T-helper 1 cell treated with Interleukin-12 subunit alpha and Interleukin-12 subunit beta and Interleukin-4 antibody, amounts not matched to agents 30 μg/mL and 1 μg/mL, for 36 hours (primary cell): Measurements from ENCODE around the gene PRRT2.
"Not testable (repeated sequence)": the region's sequence is repeated elsewhere in the genome, so short reads cannot be mapped to it uniquely, and the experiment has no call there.

Source experiments
- H3K27ac Mint-ChIP-seq: one replicate; pipeline ENCODE4 v1.8.0; 2021; ENCODE audit warnings: mild to moderate bottlenecking, mixed read lengths
- H3K27me3 Mint-ChIP-seq: one replicate; pipeline ENCODE4 v1.8.0; 2021; ENCODE audit warnings: low read depth, mixed read lengths
- H3K36me3 Mint-ChIP-seq: one replicate; pipeline ENCODE4 v1.8.0; 2021; ENCODE audit warnings: low read depth, mixed read lengths
- H3K4me1 Mint-ChIP-seq: one replicate; pipeline ENCODE4 v1.8.0; 2021; ENCODE audit warnings: low read depth, mixed read lengths
- H3K4me3 Mint-ChIP-seq: one replicate; pipeline ENCODE4 v1.8.0; 2021; ENCODE audit warnings: mild to moderate bottlenecking, moderate library complexity, mixed read lengths
- H3K9me3 Mint-ChIP-seq: one replicate; pipeline ENCODE4 v1.8.0; 2021; ENCODE audit warnings: mixed read lengths

PRRT2 gene

GRCh38 chr16:29784157-29784556 lies 27.8 kb upstream of the PRRT2 start:
- Mint-ChIP-seq H3K27ac (no peak overlapping the region), H3K4me1 (peaks cover 15% of the 10 kb centered on the region), H3K27me3 (peaks cover 10% of the 10 kb centered on the region), H3K36me3 (no peaks in the 10 kb centered on the region), H3K9me3 (no peaks in the 10 kb centered on the region), H3K4me3 (no peak overlapping the region)

GRCh38 chr16:29784901-29785500 lies 27.0 kb upstream of the PRRT2 start:
- peaks cover 15% of the 10 kb centered on the region for H3K4me1 Mint-ChIP-seq
- H3K36me3 Mint-ChIP-seq, result no peaks in the 10 kb centered on the region
- H3K27me3 Mint-ChIP-seq, result peaks cover 3% of the 10 kb centered on the region
- H3K9me3 Mint-ChIP-seq, result no peaks in the 10 kb centered on the region
- peak overlapping the region; percentile 42 for H3K4me3 Mint-ChIP-seq
- H3K27ac Mint-ChIP-seq, result no peak overlapping the region

GRCh38 chr16:29787155-29787554 lies 24.8 kb upstream of the PRRT2 start:
- H3K9me3 Mint-ChIP-seq, H3K27me3 Mint-ChIP-seq, H3K27ac Mint-ChIP-seq, H3K4me3 Mint-ChIP-seq, H3K36me3 Mint-ChIP-seq: not testable (repeated sequence)
- peaks cover 24% of the 10 kb centered on the region for H3K4me1 Mint-ChIP-seq

- H3K27ac Mint-ChIP-seq, result peak overlapping the region; percentile 92
- peaks cover 11% of the 10 kb centered on the region for H3K36me3 Mint-ChIP-seq
- no peaks in the 10 kb centered on the region for H3K27me3 Mint-ChIP-seq
- H3K4me1 Mint-ChIP-seq, result peaks cover 35% of the 10 kb centered on the region
- H3K4me3 Mint-ChIP-seq, result peak overlapping the region; percentile 99
- no peaks in the 10 kb centered on the region for H3K9me3 Mint-ChIP-seq
Observed at GRCh38 chr16:29789775-29790182, 22.2 kb upstream of the PRRT2 start.

GRCh38 chr16:29790183-29790948 lies 21.6 kb upstream of the PRRT2 start, which contains the start of gene KIF22:
KIF22 (plus strand) TSS chr16:29790751; CDS start chr16:29790760, 9 bp downstream.
- no peaks in the 10 kb centered on the region for H3K27me3 Mint-ChIP-seq
- H3K4me1 Mint-ChIP-seq, result peaks cover 33% of the 10 kb centered on the region
- H3K4me3 Mint-ChIP-seq, result peak within 1 kb of the TSS; percentile 99
- peak within 1 kb of the TSS; percentile 92 for H3K27ac Mint-ChIP-seq
- H3K9me3 Mint-ChIP-seq, result no peaks in the 10 kb centered on the region
- H3K36me3 Mint-ChIP-seq, result peaks cover 14% of the 10 kb centered on the region

GRCh38 chr16:29790949-29791844 lies 20.8 kb upstream of the PRRT2 start:
- Mint-ChIP-seq H3K27me3 (no peaks in the 10 kb centered on the region), H3K27ac (peak overlapping the region; percentile 92), H3K4me1 (peaks cover 36% of the 10 kb centered on the region), H3K36me3 (peaks cover 15% of the 10 kb centered on the region), H3K4me3 (peak overlapping the region; percentile 99), H3K9me3 (no peaks in the 10 kb centered on the region)

- no peaks in the 10 kb centered on the region for H3K27me3 Mint-ChIP-seq
- peak overlapping the region; percentile 99 for H3K4me3 Mint-ChIP-seq
- peaks cover 20% of the 10 kb centered on the region for H3K36me3 Mint-ChIP-seq
- H3K4me1 Mint-ChIP-seq, result peaks cover 37% of the 10 kb centered on the region
- no peaks in the 10 kb centered on the region for H3K9me3 Mint-ChIP-seq
- peak overlapping the region; percentile 92 for H3K27ac Mint-ChIP-seq
Observed at GRCh38 chr16:29791845-29792807, 19.9 kb upstream of the PRRT2 start.

GRCh38 chr16:29793153-29793552 lies 18.8 kb upstream of the PRRT2 start:
- not testable (repeated sequence) for H3K9me3 Mint-ChIP-seq, H3K27me3 Mint-ChIP-seq
- Mint-ChIP-seq H3K27ac (peak overlapping the region; percentile 49), H3K4me1 (peaks cover 37% of the 10 kb centered on the region), H3K4me3 (peak overlapping the region; percentile 99), H3K36me3 (peaks cover 26% of the 10 kb centered on the region)

GRCh38 chr16:29794231-29794710 lies 17.7 kb upstream of the PRRT2 start:
- Mint-ChIP-seq H3K4me3 (no peak overlapping the region), H3K27ac (no peak overlapping the region), H3K36me3 (peaks cover 33% of the 10 kb centered on the region), H3K27me3 (no peaks in the 10 kb centered on the region), H3K9me3 (no peaks in the 10 kb centered on the region), H3K4me1 (peaks cover 37% of the 10 kb centered on the region)

- Mint-ChIP-seq H3K27me3 (no peaks in the 10 kb centered on the region), H3K4me1 (peaks cover 19% of the 10 kb centered on the region), H3K27ac (peak overlapping the region; percentile 52), H3K36me3 (peaks cover 47% of the 10 kb centered on the region), H3K9me3 (no peaks in the 10 kb centered on the region), H3K4me3 (peak overlapping the region; percentile 34)
Observed at GRCh38 chr16:29802416-29802935, 9.5 kb upstream of the PRRT2 start.

GRCh38 chr16:29804020-29804419 lies 8.0 kb upstream of the PRRT2 start:
- Mint-ChIP-seq H3K9me3 (no peaks in the 10 kb centered on the region), H3K27ac (peak overlapping the region; percentile 99), H3K36me3 (peaks cover 43% of the 10 kb centered on the region), H3K27me3 (no peaks in the 10 kb centered on the region), H3K4me1 (peaks cover 31% of the 10 kb centered on the region), H3K4me3 (peak overlapping the region; percentile 99)

GRCh38 chr16:29804455-29805231 lies 7.3 kb upstream of the PRRT2 start:
- Mint-ChIP-seq H3K4me3 (peak overlapping the region; percentile 99), H3K36me3 (peaks cover 42% of the 10 kb centered on the region), H3K4me1 (peaks cover 33% of the 10 kb centered on the region)

More at GRCh38 chr16:29804455-29805231, 7.3 kb upstream of the PRRT2 start:
- H3K9me3 Mint-ChIP-seq, result no peaks in the 10 kb centered on the region
- no peaks in the 10 kb centered on the region for H3K27me3 Mint-ChIP-seq
- H3K27ac Mint-ChIP-seq, result peak overlapping the region; percentile 99
